HTERT RPE-1 (cell line): Measurements from ENCODE around the gene KCNIP1.

ENCODE experiments used
- in situ Hi-C: fragments of 300-500 bp; cut with MboI; formaldehyde crosslinking; loops from 4 replicates; pipeline ENCODE4 v1.14.3; 2020; ENCODE audit warnings: low sequenced_read_pairs

Gene KCNIP1

GRCh38 chr5:170694911-170695310, 191.1 kb downstream of the KCNIP1 start:
- in situ Hi-C loops = no loop called here

- in situ Hi-C loops = no loop called here
Observed at GRCh38 chr5:170697031-170697430, 193.2 kb downstream of the KCNIP1 start.

- in situ Hi-C loops = no loop called here
Observed at GRCh38 chr5:170700503-170700902, 196.7 kb downstream of the KCNIP1 start.

GRCh38 chr5:170701334-170701733, 197.5 kb downstream of the KCNIP1 start:
- in situ Hi-C loops = no loop called here

- in situ Hi-C loops = no loop called here
Observed at GRCh38 chr5:170704417-170705192, 200.8 kb downstream of the KCNIP1 start.

GRCh38 chr5:170709640-170710039, 205.8 kb downstream of the KCNIP1 start:
- in situ Hi-C loops = no loop called here

- in situ Hi-C loops = no loop called here
Observed at GRCh38 chr5:170711300-170711699, 207.5 kb downstream of the KCNIP1 start.

GRCh38 chr5:170715141-170715540, 211.3 kb downstream of the KCNIP1 start:
- in situ Hi-C loops = no loop called here

- in situ Hi-C loops = no loop called here
Observed at GRCh38 chr5:170716396-170716795, 212.6 kb downstream of the KCNIP1 start.

GRCh38 chr5:170719551-170719950, 215.7 kb downstream of the KCNIP1 start:
- in situ Hi-C loops = no loop called here

GRCh38 chr5:170720179-170720578, 216.4 kb downstream of the KCNIP1 start:
- in situ Hi-C loops = no loop called here

- in situ Hi-C loops = no loop called here
Observed at GRCh38 chr5:170720984-170721383, 217.2 kb downstream of the KCNIP1 start.

GRCh38 chr5:170721681-170722080, 217.9 kb downstream of the KCNIP1 start:
- in situ Hi-C loops = no loop called here

GRCh38 chr5:170722316-170722715, 218.5 kb downstream of the KCNIP1 start:
- in situ Hi-C loops = no loop called here

GRCh38 chr5:170731052-170731451, 227.2 kb downstream of the KCNIP1 start:
- in situ Hi-C loops = no loop called here

- in situ Hi-C loops = no loop called here
Observed at GRCh38 chr5:170732685-170733084, 228.9 kb downstream of the KCNIP1 start.

- in situ Hi-C loops = no loop called here
Observed at GRCh38 chr5:170736966-170737365, 233.1 kb downstream of the KCNIP1 start.

- in situ Hi-C loops = no loop called here
Observed at GRCh38 chr5:170737591-170737990, 233.8 kb downstream of the KCNIP1 start.

- in situ Hi-C loops = no loop called here
Observed at GRCh38 chr5:170738840-170739239, 235.0 kb downstream of the KCNIP1 start.

GRCh38 chr5:170739446-170739845, 235.6 kb downstream of the KCNIP1 start:
- in situ Hi-C loops = no loop called here

GRCh38 chr5:170740551-170741205, 236.9 kb downstream of the KCNIP1 start:
- in situ Hi-C loops = no loop called here

- in situ Hi-C loops = no loop called here
Observed at GRCh38 chr5:170741801-170742200, 238.0 kb downstream of the KCNIP1 start.

- in situ Hi-C loops = no loop called here
Observed at GRCh38 chr5:170743876-170744212, 240.0 kb downstream of the KCNIP1 start.
